KMS-11 (cell line): ENCODE data around the gene ARL14EP.

Experiments
- H2AFZ ChIP-seq: fragments of 200-600 bp; sonication (generic); 2 replicates; pipeline ENCODE4 v1.6.1; 2016; ENCODE audit warnings: antibody characterized with exemption, mixed run types, low read depth
- H3K27ac ChIP-seq: fragments of 200-600 bp; sonication (generic); 2 replicates; pipeline ENCODE4 v1.6.1; 2016; ENCODE audit warnings: mild to moderate bottlenecking, mixed run types
- H3K27me3 ChIP-seq: fragments of 200-600 bp; sonication (generic); 2 replicates; pipeline ENCODE4 v1.6.1; 2017; ENCODE audit warnings: mild to moderate bottlenecking, low read depth, mixed run types, moderate library complexity; ENCODE audit not compliant: insufficient read depth
- H3K36me3 ChIP-seq: fragments of 200-600 bp; sonication (generic); 2 replicates; pipeline ENCODE4 v1.6.1; 2017; ENCODE audit warnings: mild to moderate bottlenecking, mixed run types; ENCODE audit not compliant: insufficient read depth
- H3K4me1 ChIP-seq: fragments of 200-600 bp; sonication (generic); 2 replicates; pipeline ENCODE4 v1.6.1; 2016; ENCODE audit warnings: mild to moderate bottlenecking, low read depth, mixed run types; ENCODE audit not compliant: poor library complexity, severe bottlenecking
- H3K4me2 ChIP-seq: fragments of 200-600 bp; sonication (generic); 2 replicates; pipeline ENCODE4 v1.7.0; 2016; ENCODE audit warnings: mild to moderate bottlenecking, mixed run types
- H3K4me3 ChIP-seq: fragments of 200-600 bp; sonication (generic); IDR thresholded peaks from 2 replicates; pipeline ENCODE4 v1.6.1; 2017; ENCODE audit warnings: low read depth, low read length, mixed read lengths; ENCODE audit not compliant: insufficient read depth
- H3K79me2 ChIP-seq: fragments of 200-600 bp; sonication (generic); 2 replicates; pipeline ENCODE4 v1.6.1; 2016; ENCODE audit warnings: low read depth, mixed run types; ENCODE audit not compliant: insufficient read depth
- H3K9ac ChIP-seq: fragments of 200-600 bp; sonication (generic); 2 replicates; pipeline ENCODE4 v1.6.1; 2016; ENCODE audit warnings: mild to moderate bottlenecking, mixed run types
- H4K20me1 ChIP-seq: fragments of 200-600 bp; sonication (generic); 2 replicates; pipeline ENCODE4 v1.6.1; 2016; ENCODE audit warnings: mild to moderate bottlenecking, mixed run types; ENCODE audit not compliant: insufficient read depth
- TF ChIP-seq, protein P1 (sequence below): fragments of 200-600 bp; sonication (generic); conservative IDR thresholded peaks from 2 replicates; pipeline ENCODE4 v1.6.1; 2017; ENCODE audit warnings: low read depth, mild to moderate bottlenecking, antibody characterized with exemption, low read length, moderate library complexity, mixed read lengths

The ARL14EP gene

DNA sequence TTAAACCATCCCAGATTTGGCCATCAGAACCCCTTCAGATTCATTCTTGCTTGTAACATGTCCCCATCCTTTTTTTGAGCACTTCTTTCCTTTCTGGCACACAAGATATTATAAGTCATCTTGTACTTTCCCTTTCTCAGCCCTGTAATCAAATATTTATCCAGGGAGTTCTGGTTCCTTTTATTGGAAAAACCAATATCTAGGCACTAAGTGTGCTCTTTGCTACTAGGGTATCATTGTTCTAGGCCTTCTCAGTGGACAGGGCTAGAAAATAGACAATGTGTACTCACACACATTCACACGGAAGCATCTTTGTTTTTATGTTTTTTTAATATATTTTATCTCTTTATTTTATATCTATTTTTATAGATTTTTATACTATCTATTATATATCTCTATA lies 47.3 kb downstream of the ARL14EP start:
- no peaks in the 10 kb centered on the region for H3K79me2 ChIP-seq
- no peak overlapping the region for H2AFZ ChIP-seq
- H3K27me3 ChIP-seq, result no peaks in the 10 kb centered on the region
- no peak overlapping the region for H3K9ac ChIP-seq
- no peak overlapping the region for H3K27ac ChIP-seq
- no peaks in the 10 kb centered on the region for H4K20me1 ChIP-seq
- no peaks in the 10 kb centered on the region for H3K4me1 ChIP-seq
- no peak overlapping the region for H3K4me3 ChIP-seq
- no peaks in the 10 kb centered on the region for H3K36me3 ChIP-seq
- TF ChIP-seq, protein P1, sequence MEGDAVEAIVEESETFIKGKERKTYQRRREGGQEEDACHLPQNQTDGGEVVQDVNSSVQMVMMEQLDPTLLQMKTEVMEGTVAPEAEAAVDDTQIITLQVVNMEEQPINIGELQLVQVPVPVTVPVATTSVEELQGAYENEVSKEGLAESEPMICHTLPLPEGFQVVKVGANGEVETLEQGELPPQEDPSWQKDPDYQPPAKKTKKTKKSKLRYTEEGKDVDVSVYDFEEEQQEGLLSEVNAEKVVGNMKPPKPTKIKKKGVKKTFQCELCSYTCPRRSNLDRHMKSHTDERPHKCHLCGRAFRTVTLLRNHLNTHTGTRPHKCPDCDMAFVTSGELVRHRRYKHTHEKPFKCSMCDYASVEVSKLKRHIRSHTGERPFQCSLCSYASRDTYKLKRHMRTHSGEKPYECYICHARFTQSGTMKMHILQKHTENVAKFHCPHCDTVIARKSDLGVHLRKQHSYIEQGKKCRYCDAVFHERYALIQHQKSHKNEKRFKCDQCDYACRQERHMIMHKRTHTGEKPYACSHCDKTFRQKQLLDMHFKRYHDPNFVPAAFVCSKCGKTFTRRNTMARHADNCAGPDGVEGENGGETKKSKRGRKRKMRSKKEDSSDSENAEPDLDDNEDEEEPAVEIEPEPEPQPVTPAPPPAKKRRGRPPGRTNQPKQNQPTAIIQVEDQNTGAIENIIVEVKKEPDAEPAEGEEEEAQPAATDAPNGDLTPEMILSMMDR, result no peak
- no peak overlapping the region for H3K4me2 ChIP-seq

DNA sequence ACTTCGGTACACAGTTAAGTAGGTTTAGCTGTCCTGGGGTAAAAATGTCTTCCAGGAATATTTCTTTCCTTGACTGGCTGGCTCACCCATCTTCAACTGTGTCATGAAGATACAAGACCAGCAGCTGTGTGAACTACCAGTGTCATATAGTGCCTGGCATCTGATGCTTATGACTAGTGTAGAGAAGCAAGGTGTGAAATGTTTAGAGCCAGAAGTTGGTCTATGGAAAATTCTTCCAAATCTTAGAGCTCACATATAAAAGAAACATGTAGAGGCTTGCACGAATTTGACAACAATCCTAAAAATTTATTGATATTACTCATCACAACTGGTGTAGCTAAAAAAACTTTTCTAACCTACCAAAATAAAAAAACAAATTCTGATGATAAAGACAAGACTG lies 54.4 kb downstream of the ARL14EP start:
- no peak overlapping the region for H3K4me2 ChIP-seq
- no peaks in the 10 kb centered on the region for H3K4me1 ChIP-seq
- H3K27me3 ChIP-seq, result no peaks in the 10 kb centered on the region
- TF ChIP-seq, protein P1, result no peak
- no peak overlapping the region for H3K9ac ChIP-seq
- H4K20me1 ChIP-seq, result no peaks in the 10 kb centered on the region
- no peaks in the 10 kb centered on the region for H3K36me3 ChIP-seq
- no peak overlapping the region for H2AFZ ChIP-seq
- H3K27ac ChIP-seq, result no peak overlapping the region
- no peak overlapping the region for H3K4me3 ChIP-seq
- no peaks in the 10 kb centered on the region for H3K79me2 ChIP-seq

DNA sequence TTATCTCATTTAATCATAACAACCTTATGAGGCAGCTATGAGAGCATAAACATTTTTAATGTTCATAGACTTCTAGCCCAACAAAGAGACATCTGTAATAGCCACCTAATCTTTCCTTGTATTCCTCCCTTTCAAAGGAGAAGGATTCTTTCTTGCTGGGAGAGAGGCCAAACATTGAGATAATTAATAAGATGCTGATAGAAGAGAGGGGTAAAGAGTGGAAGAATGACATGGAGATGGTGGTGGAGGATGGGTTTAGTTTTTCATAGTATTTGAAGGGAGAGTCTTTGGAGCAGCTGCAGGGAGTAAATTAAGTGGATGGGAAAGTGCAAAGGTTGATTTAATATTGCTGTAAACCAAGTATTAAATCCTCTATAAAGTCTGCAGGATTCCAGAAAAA lies 57.9 kb downstream of the ARL14EP start:
- Histone ChIP-seq H3K27me3 (no peaks in the 10 kb centered on the region), H3K9ac (no peak overlapping the region), H3K79me2 (no peaks in the 10 kb centered on the region), H3K36me3 (no peaks in the 10 kb centered on the region), H3K4me3 (no peak overlapping the region), H3K27ac (no peak overlapping the region), H3K4me1 (no peaks in the 10 kb centered on the region), H3K4me2 (no peak overlapping the region), H2AFZ (no peak overlapping the region), H4K20me1 (no peaks in the 10 kb centered on the region)
- TF ChIP-seq, protein P1, result no peak

DNA sequence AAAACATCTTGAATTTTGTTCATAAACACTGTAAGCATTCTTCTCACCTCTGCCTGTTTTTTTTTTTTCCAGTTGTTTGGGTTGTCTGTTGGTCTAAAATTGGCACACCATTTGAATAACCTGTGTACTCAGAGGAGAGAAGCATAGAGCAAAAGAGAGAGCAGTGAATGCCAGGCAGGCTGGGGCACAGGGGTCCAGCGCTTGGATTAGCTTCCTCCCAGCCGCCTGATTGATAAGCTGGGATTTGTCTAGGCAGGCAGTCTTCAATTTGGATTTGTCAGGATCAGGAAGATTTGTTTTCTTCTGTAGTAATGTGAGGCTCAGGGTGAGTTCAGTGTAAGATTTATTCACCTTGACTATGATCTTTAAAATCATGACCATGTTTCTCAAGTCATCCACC lies 59.0 kb downstream of the ARL14EP start:
- H2AFZ ChIP-seq, result no peak overlapping the region
- no peaks in the 10 kb centered on the region for H3K4me1 ChIP-seq

More for the DNA sequence above, 59.0 kb downstream of the ARL14EP start:
- H3K9ac ChIP-seq, result no peak overlapping the region
- H3K36me3 ChIP-seq, result no peaks in the 10 kb centered on the region
- H4K20me1 ChIP-seq, result no peaks in the 10 kb centered on the region
- H3K4me3 ChIP-seq, result no peak overlapping the region
- H3K27ac ChIP-seq, result no peak overlapping the region
- H3K79me2 ChIP-seq, result no peaks in the 10 kb centered on the region
- TF ChIP-seq, protein P1, result no peak
- no peak overlapping the region for H3K4me2 ChIP-seq
- no peaks in the 10 kb centered on the region for H3K27me3 ChIP-seq
